Upper lobe of left lung (tissue), 6 donors: Measurements from ENCODE around the gene ANKRD30A. TPM values are rescaled to one million over a fixed set of nuclear protein-coding genes. Genes with fewer than 3 reads are reported as not detected.
"Not testable (repeated sequence)": the region's sequence is repeated elsewhere in the genome, so short reads cannot be mapped to it uniquely, and the experiment has no call there.

Experiments
- ATAC-seq, 2 donors: fragments of 200-7000 bp; cut with Tn5 transposase; one replicate each; pipeline ENCODE4 v1.9.1; 2022; ENCODE audit warnings: mild to moderate bottlenecking in 2 of 2, moderate library complexity in 2 of 2; ENCODE audit not compliant: low FRiP score in 2 of 2
- DNase-seq, 2 donors: peaks; one replicate each; pipeline ENCODE4 v3.0.0-alpha.2; 2019 to 2020
- H3K27ac ChIP-seq, 4 donors: fragments of 200-600 bp; sonication (generic); one replicate each; pipeline ENCODE4 v1.5.1; 2016 to 2019
- H3K27me3 ChIP-seq, 4 donors: fragments of 200-600 bp; sonication (generic); one replicate each; pipeline ENCODE4 v1.5.1; 2017 to 2019
- H3K36me3 ChIP-seq, 4 donors: fragments of 200-600 bp; sonication (generic); one replicate each; pipeline ENCODE4 v1.5.1; 2016 to 2019
- H3K4me1 ChIP-seq, 4 donors: fragments of 200-600 bp; sonication (generic); one replicate each; pipeline ENCODE4 v1.5.1; 2018 to 2019
- H3K4me3 ChIP-seq, 4 donors: fragments of 200-600 bp; sonication (generic); one replicate each; pipeline ENCODE4 v1.5.1; 2017 to 2019; ENCODE audit warnings: mild to moderate bottlenecking in 2 of 4, moderate library complexity in 1 of 4
- H3K9me3 ChIP-seq, 4 donors: fragments of 200-600 bp; sonication (generic); one replicate each; pipeline ENCODE4 v1.5.1; 2018 to 2019
- EP300 ChIP-seq, 4 donors: sonication (generic); formaldehyde crosslinking; IDR thresholded peaks; one replicate each; pipeline ENCODE4 v1.5.1; 2017; ENCODE audit warnings: antibody characterized with exemption in 4 of 4, control low read depth in 2 of 4
- POLR2A ChIP-seq, 4 donors: fragments of 450-650 bp; IDR thresholded peaks; one replicate each; pipeline ENCODE4 v1.5.1; 2016 to 2017; ENCODE audit warnings: antibody characterized with exemption in 4 of 4, mild to moderate bottlenecking in 2 of 4
- POLR2AphosphoS5 ChIP-seq, 2 donors: sonication (generic); formaldehyde crosslinking; IDR thresholded peaks; one replicate each; pipeline ENCODE4 v1.5.1; 2017; ENCODE audit warnings: antibody characterized with exemption in 2 of 2
- WGBS, 2 donors: methylation state at CpG; one replicate each; pipeline ENCODE4 v1.1.5; 2017 to 2018; 5-methylcytosine and 5-hydroxymethylcytosine counted together
- total RNA-seq, 6 donors: library from RNA; depleted of rRNA in 4 of 6; stranded (reverse); fragments of >200 nt in 4 of 6; gene quantifications; one replicate each; pipeline versions ENCODE4 v1.1.0 to v1.2.1, GENCODE V29; 2016 to 2021
- TF ChIP-seq, protein P1 (sequence below), 6 experiments: fragments of 450-650 bp in 4 of 6; fragments of 200-600 bp in 2 of 6; sonication (generic) in 2 of 6; IDR thresholded peaks; one replicate each; pipeline ENCODE4 v1.5.1; 2016 to 2019; ENCODE audit warnings: antibody characterized with exemption in 6 of 6
- donor health status: DM: no; HTN: no; CAD: no; lungs with moderate emphysema.
- donor health status: DM: no; HTN: yes; CAD: no; lungs with severe emphysema.

The ANKRD30A gene, protein sequence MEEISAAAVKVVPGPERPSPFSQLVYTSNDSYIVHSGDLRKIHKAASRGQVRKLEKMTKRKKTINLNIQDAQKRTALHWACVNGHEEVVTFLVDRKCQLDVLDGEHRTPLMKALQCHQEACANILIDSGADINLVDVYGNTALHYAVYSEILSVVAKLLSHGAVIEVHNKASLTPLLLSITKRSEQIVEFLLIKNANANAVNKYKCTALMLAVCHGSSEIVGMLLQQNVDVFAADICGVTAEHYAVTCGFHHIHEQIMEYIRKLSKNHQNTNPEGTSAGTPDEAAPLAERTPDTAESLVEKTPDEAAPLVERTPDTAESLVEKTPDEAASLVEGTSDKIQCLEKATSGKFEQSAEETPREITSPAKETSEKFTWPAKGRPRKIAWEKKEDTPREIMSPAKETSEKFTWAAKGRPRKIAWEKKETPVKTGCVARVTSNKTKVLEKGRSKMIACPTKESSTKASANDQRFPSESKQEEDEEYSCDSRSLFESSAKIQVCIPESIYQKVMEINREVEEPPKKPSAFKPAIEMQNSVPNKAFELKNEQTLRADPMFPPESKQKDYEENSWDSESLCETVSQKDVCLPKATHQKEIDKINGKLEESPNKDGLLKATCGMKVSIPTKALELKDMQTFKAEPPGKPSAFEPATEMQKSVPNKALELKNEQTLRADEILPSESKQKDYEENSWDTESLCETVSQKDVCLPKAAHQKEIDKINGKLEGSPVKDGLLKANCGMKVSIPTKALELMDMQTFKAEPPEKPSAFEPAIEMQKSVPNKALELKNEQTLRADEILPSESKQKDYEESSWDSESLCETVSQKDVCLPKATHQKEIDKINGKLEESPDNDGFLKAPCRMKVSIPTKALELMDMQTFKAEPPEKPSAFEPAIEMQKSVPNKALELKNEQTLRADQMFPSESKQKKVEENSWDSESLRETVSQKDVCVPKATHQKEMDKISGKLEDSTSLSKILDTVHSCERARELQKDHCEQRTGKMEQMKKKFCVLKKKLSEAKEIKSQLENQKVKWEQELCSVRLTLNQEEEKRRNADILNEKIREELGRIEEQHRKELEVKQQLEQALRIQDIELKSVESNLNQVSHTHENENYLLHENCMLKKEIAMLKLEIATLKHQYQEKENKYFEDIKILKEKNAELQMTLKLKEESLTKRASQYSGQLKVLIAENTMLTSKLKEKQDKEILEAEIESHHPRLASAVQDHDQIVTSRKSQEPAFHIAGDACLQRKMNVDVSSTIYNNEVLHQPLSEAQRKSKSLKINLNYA (N-terminal part only)
- not detected for total RNA-seq

GRCh38 chr10:37125191-37125732 is at the start of gene ANKRD30A:
Gene ANKRD30A (plus strand): TSS chr10:37125598. CDS start chr10:37125788, 190 bp downstream.
- no peaks in the 10 kb centered on the region for H3K36me3 ChIP-seq
- no peak within 1 kb of the TSS for H3K4me3 ChIP-seq
- DNase-seq = peak in 1 of 2 donors; percentile 67
- no peaks in the 10 kb centered on the region for H3K4me1 ChIP-seq
- peaks cover 0 to 15% (median 0%) of the 10 kb centered on the region in 4 donors for H3K9me3 ChIP-seq
- ATAC-seq = peak in 1 of 2 donors; percentile 10
- H3K27ac ChIP-seq = no peak within 1 kb of the TSS
- WGBS, 2 donors = 90 to 91% methylated on average over 20 to 38 of the region's 39 CpGs
- TF ChIP-seq EP300 (IDR thresholded peaks at IDR 0.05) = no peak
- TF ChIP-seq POLR2A (IDR thresholded peaks at IDR 0.05) = no peak
- TF ChIP-seq, protein P1, sequence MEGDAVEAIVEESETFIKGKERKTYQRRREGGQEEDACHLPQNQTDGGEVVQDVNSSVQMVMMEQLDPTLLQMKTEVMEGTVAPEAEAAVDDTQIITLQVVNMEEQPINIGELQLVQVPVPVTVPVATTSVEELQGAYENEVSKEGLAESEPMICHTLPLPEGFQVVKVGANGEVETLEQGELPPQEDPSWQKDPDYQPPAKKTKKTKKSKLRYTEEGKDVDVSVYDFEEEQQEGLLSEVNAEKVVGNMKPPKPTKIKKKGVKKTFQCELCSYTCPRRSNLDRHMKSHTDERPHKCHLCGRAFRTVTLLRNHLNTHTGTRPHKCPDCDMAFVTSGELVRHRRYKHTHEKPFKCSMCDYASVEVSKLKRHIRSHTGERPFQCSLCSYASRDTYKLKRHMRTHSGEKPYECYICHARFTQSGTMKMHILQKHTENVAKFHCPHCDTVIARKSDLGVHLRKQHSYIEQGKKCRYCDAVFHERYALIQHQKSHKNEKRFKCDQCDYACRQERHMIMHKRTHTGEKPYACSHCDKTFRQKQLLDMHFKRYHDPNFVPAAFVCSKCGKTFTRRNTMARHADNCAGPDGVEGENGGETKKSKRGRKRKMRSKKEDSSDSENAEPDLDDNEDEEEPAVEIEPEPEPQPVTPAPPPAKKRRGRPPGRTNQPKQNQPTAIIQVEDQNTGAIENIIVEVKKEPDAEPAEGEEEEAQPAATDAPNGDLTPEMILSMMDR (IDR thresholded peaks at IDR 0.05) = no peak
- TF ChIP-seq POLR2AphosphoS5 (IDR thresholded peaks at IDR 0.05) = no peak
- H3K27me3 ChIP-seq = no peaks in the 10 kb centered on the region

DNA sequence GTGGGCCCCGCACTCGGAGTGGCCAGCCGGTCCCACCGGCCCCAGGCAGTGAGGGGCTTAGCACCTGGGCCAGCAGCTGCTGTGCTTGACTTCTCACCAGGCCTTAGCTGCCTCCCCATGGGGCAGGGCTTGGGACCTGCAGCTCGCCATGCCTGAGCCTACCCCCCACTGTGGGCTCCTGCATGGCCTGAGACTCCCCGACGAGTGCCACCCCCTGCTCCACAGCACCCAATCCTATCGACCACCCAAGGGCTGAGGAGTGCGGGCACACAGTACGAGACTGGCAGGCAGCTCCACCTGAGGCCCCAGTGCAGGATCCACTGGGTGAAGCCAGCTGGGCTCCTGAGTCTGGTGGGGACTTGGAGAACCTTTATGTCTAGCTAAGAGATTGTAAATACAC is 49.3 kb upstream of the ANKRD30A start:
- not testable (repeated sequence) for H3K4me1 ChIP-seq, H3K36me3 ChIP-seq, H3K27ac ChIP-seq, H3K27me3 ChIP-seq, H3K4me3 ChIP-seq, H3K9me3 ChIP-seq, ATAC-seq
- 92 to 100% methylated on average over 3 to 6 of the region's 10 CpGs for WGBS, 2 donors
- peak in 1 of 2 donors; percentile 50 for DNase-seq

- Histone ChIP-seq H3K9me3 (no peaks in the 10 kb centered on the region), H3K36me3 (no peaks in the 10 kb centered on the region), H3K4me3 (no peak overlapping the region), H3K27me3 (no peaks in the 10 kb centered on the region), H3K4me1 (no peaks in the 10 kb centered on the region), H3K27ac (no peak overlapping the region)
- ATAC-seq (no peak), DNase-seq (no peak)
- 20 to 24% methylated on average over 3 of the region's 3 CpGs for WGBS, 2 donors
- TF ChIP-seq EP300 (IDR thresholded peaks at IDR 0.05) (no peak), POLR2AphosphoS5 (IDR thresholded peaks at IDR 0.05) (no peak), POLR2A (IDR thresholded peaks at IDR 0.05) (no peak)
- TF ChIP-seq, protein P1 (IDR thresholded peaks at IDR 0.05) = no peak
These were observed 29.4 kb upstream of the ANKRD30A start for GRCh38 chr10:37095792-37096573.

GRCh38 chr10:37101261-37101660 is 24.1 kb upstream of the ANKRD30A start:
- TF ChIP-seq EP300 (IDR thresholded peaks at IDR 0.05) = no peak
- no peak for TF ChIP-seq POLR2AphosphoS5 (IDR thresholded peaks at IDR 0.05)
- TF ChIP-seq, protein P1 (IDR thresholded peaks at IDR 0.05) = no peak
- no peak for TF ChIP-seq POLR2A (IDR thresholded peaks at IDR 0.05)
- no peak for ATAC-seq
- Histone ChIP-seq H3K36me3 (no peaks in the 10 kb centered on the region), H3K27me3 (no peaks in the 10 kb centered on the region), H3K4me1 (no peaks in the 10 kb centered on the region), H3K9me3 (no peaks in the 10 kb centered on the region), H3K27ac (no peak overlapping the region), H3K4me3 (no peak overlapping the region)
- DNase-seq = no peak
- 74 to 80% methylated on average over 3 of the region's 3 CpGs for WGBS, 2 donors
